IMR-90 (cell line): ENCODE results near the gene PARD3. TPM values are rescaled to one million over a fixed set of nuclear protein-coding genes. Genes with fewer than 3 reads are reported as not detected.

ENCODE experiments used
- ATAC-seq: fragments of 200-7000 bp; cut with Tn5 transposase; 2 replicates; pipeline ENCODE4 v1.9.1; 2020; ENCODE audit warnings: low read depth, mild to moderate bottlenecking, moderate library complexity
- BruUV-seq: library from RNA; stranded (reverse); fragments of 400-500 nt; replicated peaks from 2 replicates; lab custom pipeline; 2021; lab: Mats Ljungman, UMichigan
- CTCF ChIA-PET: fragments of 300-600 bp; formaldehyde crosslinking; extraction: SDS; loops from one replicate; lab custom pipeline; 2021; ENCODE audit warnings: antibody characterized with exemption; lab: Yijun Ruan, JAX
- POLR2A ChIA-PET: fragments of 300-600 bp; sonication (Branson Sonifier 250); formaldehyde crosslinking; loops from one replicate; lab custom pipeline; 2022; ENCODE audit warnings: antibody characterized with exemption; ENCODE audit not compliant: unreplicated experiment; lab: Charles Lee
- DNase-seq: peaks from one replicate; pipeline ENCODE4 v3.0.0; 2013
- H2AFZ ChIP-seq: replicated peaks from 2 replicates; pipeline ENCODE3; 2013; ENCODE audit warnings: low read length, mild to moderate bottlenecking; ENCODE audit not compliant: poor library complexity
- H2AK5ac ChIP-seq: 2 replicates; pipeline ENCODE4 v1.6.1; 2013; ENCODE audit warnings: low read depth, low read length, inconsistent platforms
- H2AK9ac ChIP-seq: replicated peaks from 2 replicates; pipeline ENCODE3; 2013; ENCODE audit warnings: mild to moderate bottlenecking, low read depth, low read length, moderate library complexity; ENCODE audit not compliant: poor library complexity
- H2BK120ac ChIP-seq: 2 replicates; pipeline ENCODE4 v1.6.1; 2013; ENCODE audit warnings: low read depth, low read length, inconsistent platforms
- H2BK15ac ChIP-seq: 3 replicates; pipeline ENCODE4 v1.6.1; 2013; ENCODE audit warnings: low read depth, low read length, inconsistent platforms
- H2BK20ac ChIP-seq: 2 replicates; pipeline ENCODE4 v1.6.1; 2013; ENCODE audit warnings: low read depth, mild to moderate bottlenecking, inconsistent platforms, low read length, moderate library complexity
- H2BK5ac ChIP-seq: 2 replicates; pipeline ENCODE4 v1.6.1; 2013; ENCODE audit warnings: mild to moderate bottlenecking, low read depth, low read length, inconsistent platforms; ENCODE audit not compliant: poor library complexity, severe bottlenecking
- H3K14ac ChIP-seq: replicated peaks from 2 replicates; pipeline ENCODE4 v1.6.1; 2013; ENCODE audit warnings: low read depth, low read length, inconsistent platforms
- H3K18ac ChIP-seq: 2 replicates; pipeline ENCODE4 v1.6.1; 2013; ENCODE audit warnings: low read depth, low read length, control low read depth
- H3K23ac ChIP-seq: 2 replicates; pipeline ENCODE4 v1.6.1; 2013; ENCODE audit warnings: low read depth, low read length, inconsistent platforms
- H3K27ac ChIP-seq: 2 replicates; pipeline ENCODE4 v1.5.1; 2013; ENCODE audit warnings: mild to moderate bottlenecking, control low read depth, low read length; ENCODE audit not compliant: insufficient read depth
- H3K27me3 ChIP-seq: 2 replicates; pipeline ENCODE4 v1.6.1; 2013; ENCODE audit warnings: low read length; ENCODE audit not compliant: control insufficient read depth, insufficient read depth
- H3K36me3 ChIP-seq: 2 replicates; pipeline ENCODE4 v1.6.1; 2013; ENCODE audit warnings: low read length, mixed read lengths; ENCODE audit not compliant: control insufficient read depth, insufficient read depth
- H3K4ac ChIP-seq: 2 replicates; pipeline ENCODE4 v1.6.1; 2013; ENCODE audit warnings: low read depth, low read length, inconsistent platforms
- H3K4me1 ChIP-seq: 2 replicates; pipeline ENCODE4 v1.6.1; 2013; ENCODE audit warnings: low read length, mixed read lengths; ENCODE audit not compliant: control insufficient read depth, insufficient read depth
- H3K4me2 ChIP-seq: 2 replicates; pipeline ENCODE4 v1.6.1; 2013; ENCODE audit warnings: low read depth, mild to moderate bottlenecking, control low read depth, low read length, moderate library complexity
- H3K4me3 ChIP-seq: 2 replicates; pipeline ENCODE4 v1.5.1; 2013; ENCODE audit warnings: low read depth, mild to moderate bottlenecking, control low read depth, low read length, moderate library complexity; ENCODE audit not compliant: insufficient read depth
- H3K56ac ChIP-seq: 2 replicates; pipeline ENCODE4 v1.6.1; 2013; ENCODE audit warnings: low read length, inconsistent platforms; ENCODE audit not compliant: insufficient read depth; ENCODE audit errors: extremely low read depth
- H3K79me1 ChIP-seq, 2 experiments: 2 replicates each; pipeline ENCODE4 v1.6.1; 2013; ENCODE audit warnings: low read length in 2 of 2, inconsistent platforms in 1 of 2, low read depth in 1 of 2
- H3K9ac ChIP-seq: 2 replicates; pipeline ENCODE4 v1.6.1; 2013; ENCODE audit warnings: low read depth, low read length, control low read depth
- H3K9me1 ChIP-seq: 2 replicates; pipeline ENCODE4 v1.6.1; 2013; ENCODE audit warnings: low read length, inconsistent platforms; ENCODE audit not compliant: insufficient read depth
- H3K9me3 ChIP-seq: 2 replicates; pipeline ENCODE4 v1.6.1; 2013; ENCODE audit warnings: low read length; ENCODE audit not compliant: control insufficient read depth, insufficient read depth
- H4K20me1 ChIP-seq: 2 replicates; pipeline ENCODE4 v1.6.1; 2013; ENCODE audit warnings: low read length, inconsistent platforms; ENCODE audit not compliant: insufficient read depth
- H4K5ac ChIP-seq: 2 replicates; pipeline ENCODE4 v1.6.1; 2013; ENCODE audit warnings: mild to moderate bottlenecking, low read depth, low read length, control low read depth
- H4K8ac ChIP-seq, 2 experiments: 2 replicates each; pipeline ENCODE4 v1.6.1; 2013; ENCODE audit warnings: low read depth in 2 of 2, low read length in 2 of 2, control low read depth in 1 of 2, inconsistent platforms in 1 of 2
- H4K91ac ChIP-seq: 2 replicates; pipeline ENCODE4 v1.6.1; 2013; ENCODE audit warnings: low read depth, low read length, inconsistent platforms; ENCODE audit not compliant: insufficient read depth
- BHLHE40 ChIP-seq: fragments of 150-350 bp; IDR thresholded peaks from 2 replicates; pipeline ENCODE4 v1.6.1; 2016; ENCODE audit warnings: mild to moderate bottlenecking, low read depth, low read length
- CEBPB ChIP-seq: IDR thresholded peaks from 2 replicates; pipeline ENCODE4 v1.6.1; 2012; ENCODE audit warnings: low read depth, low read length, improper control_type of control experiment
- CHD1 ChIP-seq: IDR thresholded peaks from 2 replicates; pipeline ENCODE4 v1.6.1; 2012; ENCODE audit warnings: low read depth, low read length, improper control_type of control experiment
- CTCF ChIP-seq: conservative IDR thresholded peaks from 2 replicates; pipeline ENCODE4 v1.5.1; 2012; ENCODE audit warnings: mild to moderate bottlenecking, low read depth, low read length, improper control_type of control experiment
- ELK1 ChIP-seq: fragments of 150-350 bp; IDR thresholded peaks from 2 replicates; pipeline ENCODE4 v1.6.1; 2016; ENCODE audit warnings: low read depth, mild to moderate bottlenecking, low read length, moderate library complexity, borderline replicate concordance
- FOS ChIP-seq: fragments of 150-350 bp; IDR thresholded peaks from 2 replicates; pipeline ENCODE4 v1.6.1; 2016; ENCODE audit warnings: low read depth, low read length
- MAFK ChIP-seq: IDR thresholded peaks from 2 replicates; pipeline ENCODE4 v1.6.1; 2012; ENCODE audit warnings: low read depth, low read length, improper control_type of control experiment
- MAZ ChIP-seq: IDR thresholded peaks from 2 replicates; pipeline ENCODE4 v1.6.1; 2012; ENCODE audit warnings: low read depth, mild to moderate bottlenecking, low read length, improper control_type of control experiment, moderate library complexity, borderline replicate concordance
- MXI1 ChIP-seq: IDR thresholded peaks from 2 replicates; pipeline ENCODE4 v1.6.1; 2012; ENCODE audit warnings: low read depth, mild to moderate bottlenecking, low read length, moderate library complexity, borderline replicate concordance
- NFE2L2 ChIP-seq: fragments of 150-350 bp; IDR thresholded peaks from 2 replicates; pipeline ENCODE4 v1.6.1; 2016; ENCODE audit warnings: low read depth, mild to moderate bottlenecking, low read length
- POLR2A ChIP-seq: IDR thresholded peaks from 2 replicates; pipeline ENCODE4 v1.6.1; 2012; ENCODE audit warnings: mild to moderate bottlenecking, low read depth, low read length
- RAD21 ChIP-seq: IDR thresholded peaks from 2 replicates; pipeline ENCODE4 v1.6.1; 2012; ENCODE audit warnings: low read length, improper control_type of control experiment
- RCOR1 ChIP-seq: IDR thresholded peaks from 2 replicates; pipeline ENCODE4 v1.6.1; 2012; ENCODE audit warnings: mild to moderate bottlenecking, low read length, improper control_type of control experiment; ENCODE audit not compliant: insufficient replicate concordance
- RFX5 ChIP-seq: IDR thresholded peaks from 2 replicates; pipeline ENCODE4 v1.8.0; 2012; ENCODE audit warnings: low read depth, mild to moderate bottlenecking, low read length, moderate library complexity
- SMC3 ChIP-seq: fragments of 150-350 bp; IDR thresholded peaks from 2 replicates; pipeline ENCODE4 v1.6.1; 2016; ENCODE audit warnings: low read depth, mild to moderate bottlenecking, antibody characterized with exemption, low read length, moderate library complexity
- USF2 ChIP-seq: fragments of 150-350 bp; IDR thresholded peaks from 2 replicates; pipeline ENCODE4 v1.6.1; 2017; ENCODE audit warnings: mild to moderate bottlenecking, antibody characterized with exemption, low read length, low read depth
- whole genome bisulfite sequencing, 2 experiments: methylation state at CpG; one replicate each; pipeline versions ENCODE4 v1.1.5 to v1.1.7; 2013; ENCODE audit warnings: missing lambda C conversion rate in 2 of 2; ENCODE audit not compliant: insufficient read length in 1 of 2; ENCODE audit errors: extremely low coverage in 2 of 2; 5-methylcytosine and 5-hydroxymethylcytosine counted together
- dilution Hi-C: fragments of 300-500 bp; cut with HindIII; formaldehyde crosslinking; loops from one replicate; pipeline ENCODE4 v1.14.3; 2018; ENCODE audit warnings: low sequenced_read_pairs; ENCODE audit not compliant: unreplicated experiment
- in situ Hi-C: fragments of 300-500 bp; cut with MboI; formaldehyde crosslinking; loops from 3 replicates; pipeline ENCODE4 v1.14.3; 2019; ENCODE audit warnings: low sequenced_read_pairs, inconsistent platforms, mixed read lengths
- intact Hi-C: fragments of 100-400 bp; cut with micrococcal nuclease; formaldehyde crosslinking; loops from 2 replicates; pipeline ENCODE4 v1.10.0; 2022
- polyA plus RNA-seq, 3 experiments: library from polyadenylated mRNA; depleted of rRNA; stranded (reverse); fragments of >200 nt; gene quantifications; 2 replicates each; pipeline ENCODE4 v1.2.3, GENCODE V29; 2012; ENCODE audit warnings: low replicate concordance in 1 of 3
- total RNA-seq: library from RNA; depleted of rRNA; stranded (reverse); fragments of >200 nt; gene quantifications from 2 replicates; pipeline ENCODE4 v1.2.3, GENCODE V29; 2012

PARD3 gene
- total and polyA plus RNA-seq, 2 of the 4 experiments (the other 2 are of a cell fraction) = 14.6 to 37.5 TPM

GRCh38 chr10:34769899-34770298 lies 45.2 kb downstream of the PARD3 start:
- Histone ChIP-seq H3K9ac (no peak overlapping the region), H3K23ac (no peak overlapping the region), H2AK9ac (no peak overlapping the region), H3K14ac (no peak overlapping the region), H2BK5ac (no peak overlapping the region), H4K91ac (no peak overlapping the region), H2AFZ (no peak overlapping the region), H3K27ac (no peak overlapping the region), H4K20me1 (peaks cover 23% of the 10 kb centered on the region), H3K79me1 (peaks cover 16 to 63% of the 10 kb centered on the region in 2 experiments; a peak in 3 of 4 replicates), H3K4me3 (no peak overlapping the region), H3K56ac (no peak overlapping the region), H3K4me1 (peaks cover 4% of the 10 kb centered on the region; the same call in 1 of the 2 replicates), H2BK120ac (no peak overlapping the region), H3K27me3 (no peaks in the 10 kb centered on the region), H2BK15ac (no peak overlapping the region), H3K9me3 (no peaks in the 10 kb centered on the region), H3K18ac (no peak overlapping the region), H2BK20ac (no peak overlapping the region), H4K8ac (no peak overlapping the region), H3K36me3 (no peaks in the 10 kb centered on the region), H3K4me2 (no peak overlapping the region), H3K4ac (no peak overlapping the region), H4K5ac (no peak overlapping the region), H3K9me1 (peaks cover 8% of the 10 kb centered on the region), H2AK5ac (no peak overlapping the region)
- no peak for TF ChIP-seq MAFK
- TF ChIP-seq FOS = no peak
- no peak for TF ChIP-seq CEBPB
- no peak for TF ChIP-seq NFE2L2
- no peak for TF ChIP-seq RCOR1
- no peak for TF ChIP-seq RFX5
- no peak for TF ChIP-seq BHLHE40
- no peak for TF ChIP-seq SMC3
- no peak for TF ChIP-seq CHD1
- TF ChIP-seq POLR2A = no peak
- TF ChIP-seq RAD21 = no peak
- TF ChIP-seq ELK1 = no peak
- TF ChIP-seq CTCF = no peak
- TF ChIP-seq MXI1 = no peak
- no peak for TF ChIP-seq MAZ
- TF ChIP-seq USF2 = no peak
- ATAC-seq = no peak
- no peak for DNase-seq
- dilution Hi-C loops = no loop called here
- in situ Hi-C loops = no loop called here
- no TSS peak for BruUV-seq
- intact Hi-C loops = no loop called here
- 76% methylated on average over 2 of the region's 2 CpGs; no CpG with 5 or more reads in 1 of the 2 experiments for WGBS, 2 experiments
- CTCF ChIA-PET = no interaction called here
- POLR2A ChIA-PET = no interaction called here
